H9 (cell line): ENCODE measurements around the gene MAP3K7CL. TPM values are rescaled to one million over a fixed set of nuclear protein-coding genes. Genes with fewer than 3 reads are reported as not detected.

Experiments
- DNase-seq: peaks from one replicate; pipeline ENCODE4 v3.0.0-alpha.2; 2017
- H2AFZ ChIP-seq: one replicate; pipeline ENCODE4 v1.6.1; 2013; ENCODE audit warnings: mild to moderate bottlenecking, low read length, control low read depth, moderate library complexity
- H2AK5ac ChIP-seq: 2 replicates; pipeline ENCODE4 v1.6.1; 2013; ENCODE audit warnings: low read length, control low read depth, mixed read lengths; ENCODE audit not compliant: insufficient read length
- H2BK120ac ChIP-seq: one replicate; pipeline ENCODE4 v1.6.1; 2013; ENCODE audit warnings: low read depth, mild to moderate bottlenecking, low read length, control low read depth, inconsistent platforms; ENCODE audit not compliant: poor library complexity, severe bottlenecking
- H2BK12ac ChIP-seq: 2 replicates; pipeline ENCODE4 v1.6.1; 2013; ENCODE audit warnings: low read length, control low read depth, mixed read lengths, low read depth; ENCODE audit not compliant: insufficient read length
- H2BK15ac ChIP-seq: 2 replicates; pipeline ENCODE4 v1.6.1; 2013; ENCODE audit warnings: low read depth, low read length, control low read depth
- H2BK20ac ChIP-seq: one replicate; pipeline ENCODE4 v1.6.1; 2013; ENCODE audit warnings: low read depth, mild to moderate bottlenecking, low read length, control low read depth, inconsistent platforms; ENCODE audit not compliant: poor library complexity, severe bottlenecking
- H2BK5ac ChIP-seq: 2 replicates; pipeline ENCODE4 v1.6.1; 2013; ENCODE audit warnings: low read length, control low read depth, mixed read lengths; ENCODE audit not compliant: insufficient read length
- H3K14ac ChIP-seq: 2 replicates; pipeline ENCODE4 v1.6.1; 2013; ENCODE audit warnings: low read length, control low read depth; ENCODE audit not compliant: insufficient read depth
- H3K18ac ChIP-seq: 2 replicates; pipeline ENCODE4 v1.6.1; 2013; ENCODE audit warnings: low read depth, mild to moderate bottlenecking, mixed read lengths, low read length, control low read depth; ENCODE audit not compliant: insufficient read length
- H3K23ac ChIP-seq: 2 replicates; pipeline ENCODE4 v1.6.1; 2013; ENCODE audit warnings: low read length, control low read depth, mixed read lengths, low read depth; ENCODE audit not compliant: insufficient read length
- H3K23me2 ChIP-seq: 2 replicates; pipeline ENCODE4 v1.6.1; 2013; ENCODE audit warnings: low read depth, mild to moderate bottlenecking, mixed read lengths, low read length, control low read depth; ENCODE audit not compliant: insufficient read length, poor library complexity, severe bottlenecking
- H3K27ac ChIP-seq: 2 replicates; pipeline ENCODE4 v1.5.1; 2013; ENCODE audit warnings: low read length, control low read depth, mixed read lengths, low read depth; ENCODE audit not compliant: insufficient read length
- H3K27me3 ChIP-seq: 2 replicates; pipeline ENCODE4 v1.6.1; 2013; ENCODE audit warnings: low read length, control low read depth, inconsistent platforms; ENCODE audit not compliant: insufficient read depth
- H3K4ac ChIP-seq: 2 replicates; pipeline ENCODE4 v1.6.1; 2013; ENCODE audit warnings: low read depth, mild to moderate bottlenecking, control low read depth, inconsistent platforms, low read length, moderate library complexity
- H3K4me1 ChIP-seq: 2 replicates; pipeline ENCODE4 v1.6.1; 2013; ENCODE audit warnings: low read length, control low read depth, inconsistent platforms; ENCODE audit not compliant: insufficient read depth
- H3K4me2 ChIP-seq: 2 replicates; pipeline ENCODE4 v1.6.1; 2013; ENCODE audit warnings: low read length, control low read depth, mixed read lengths; ENCODE audit not compliant: insufficient read length, insufficient read depth
- H3K56ac ChIP-seq: 2 replicates; pipeline ENCODE4 v1.6.1; 2013; ENCODE audit warnings: low read depth, mild to moderate bottlenecking, mixed read lengths, low read length, control low read depth; ENCODE audit not compliant: insufficient read length
- H3K79me1 ChIP-seq: 2 replicates; pipeline ENCODE4 v1.6.1; 2013; ENCODE audit warnings: low read depth, mild to moderate bottlenecking, moderate library complexity, low read length, control low read depth, inconsistent platforms; ENCODE audit not compliant: insufficient read depth, poor library complexity, severe bottlenecking
- H3K79me2 ChIP-seq: 2 replicates; pipeline ENCODE4 v1.6.1; 2013; ENCODE audit warnings: low read length, control low read depth, inconsistent platforms; ENCODE audit not compliant: insufficient read depth
- H3K9ac ChIP-seq: 2 replicates; pipeline ENCODE4 v1.6.1; 2013; ENCODE audit warnings: low read length, control low read depth, mixed read lengths; ENCODE audit not compliant: insufficient read length; ENCODE audit errors: extremely low read depth
- H3K9me3 ChIP-seq: one replicate; pipeline ENCODE4 v1.6.1; 2013; ENCODE audit warnings: low read depth, low read length, inconsistent platforms; ENCODE audit not compliant: control insufficient read depth
- H3T11ph ChIP-seq: one replicate; pipeline ENCODE4 v1.6.1; 2013; ENCODE audit warnings: mild to moderate bottlenecking, low read length, control low read depth, inconsistent platforms
- H4K20me1 ChIP-seq: one replicate; pipeline ENCODE4 v1.6.1; 2013; ENCODE audit not compliant: control insufficient read depth, insufficient read length, insufficient read depth
- H4K5ac ChIP-seq: 2 replicates; pipeline ENCODE4 v1.6.1; 2013; ENCODE audit warnings: low read depth, mild to moderate bottlenecking, mixed read lengths, low read length, control low read depth; ENCODE audit not compliant: insufficient read length
- H4K8ac ChIP-seq: replicated peaks from 2 replicates; pipeline ENCODE4 v1.6.1; 2013; ENCODE audit warnings: low read length, control low read depth, mixed read lengths, low read depth; ENCODE audit not compliant: insufficient read length
- H4K91ac ChIP-seq: 2 replicates; pipeline ENCODE4 v1.6.1; 2013; ENCODE audit warnings: low read depth, mild to moderate bottlenecking, moderate library complexity, mixed read lengths, low read length, control low read depth; ENCODE audit not compliant: insufficient read length
- H3K27ac Mint-ChIP-seq, 3 experiments: 2 replicates in 2 of 3; 3 replicates in 1 of 3; pipeline ENCODE4 v1.8.0; 2020 to 2021; ENCODE audit warnings: mixed read lengths in 3 of 3, mild to moderate bottlenecking in 1 of 3, moderate library complexity in 1 of 3
- H3K27me3 Mint-ChIP-seq: 2 replicates; pipeline ENCODE4 v1.8.0; 2021; ENCODE audit warnings: low read depth, mild to moderate bottlenecking, moderate library complexity, mixed read lengths
- H3K36me3 Mint-ChIP-seq, 3 experiments: 2 replicates in 2 of 3; 3 replicates in 1 of 3; pipeline ENCODE4 v1.8.0; 2020 to 2021; ENCODE audit warnings: low read depth in 3 of 3, mixed read lengths in 3 of 3; ENCODE audit not compliant: insufficient read depth in 1 of 3
- H3K4me1 Mint-ChIP-seq, 2 experiments: 2 replicates each; pipeline ENCODE4 v1.8.0; 2020; ENCODE audit warnings: mixed read lengths in 2 of 2
- H3K4me3 Mint-ChIP-seq, 2 experiments: 2 replicates in 1 of 2; 3 replicates in 1 of 2; pipeline ENCODE4 v1.8.0; 2020 to 2021; ENCODE audit warnings: mild to moderate bottlenecking in 2 of 2, mixed read lengths in 2 of 2, moderate library complexity in 1 of 2
- H3K9me3 Mint-ChIP-seq, 2 experiments: 2 replicates in 1 of 2; 3 replicates in 1 of 2; pipeline ENCODE4 v1.8.0; 2020; ENCODE audit warnings: mild to moderate bottlenecking in 2 of 2, mixed read lengths in 2 of 2, moderate library complexity in 1 of 2
- CTCF ChIP-seq: fragments of 200-600 bp; sonication (generic); conservative IDR thresholded peaks from 3 replicates; pipeline ENCODE4 v1.8.0; 2021; ENCODE audit warnings: antibody characterized with exemption, mild to moderate bottlenecking
- WGBS: extraction: QIAGEN DNeasy Blood & Tissue Kit; methylation state at CpG from one replicate; pipeline ENCODE4 v1.1.7; 2013; ENCODE audit warnings: missing lambda C conversion rate, low lambda C conversion rate, mixed read lengths; ENCODE audit not compliant: insufficient read length; ENCODE audit errors: extremely low coverage; 5-methylcytosine and 5-hydroxymethylcytosine counted together
- total RNA-seq: library from RNA; stranded (reverse); gene quantifications from 2 replicates; pipeline ENCODE4 v1.2.1, GENCODE V29; 2021

The MAP3K7CL gene
- total RNA-seq, 1 experiment from 2014 or later = not detected

DNA sequence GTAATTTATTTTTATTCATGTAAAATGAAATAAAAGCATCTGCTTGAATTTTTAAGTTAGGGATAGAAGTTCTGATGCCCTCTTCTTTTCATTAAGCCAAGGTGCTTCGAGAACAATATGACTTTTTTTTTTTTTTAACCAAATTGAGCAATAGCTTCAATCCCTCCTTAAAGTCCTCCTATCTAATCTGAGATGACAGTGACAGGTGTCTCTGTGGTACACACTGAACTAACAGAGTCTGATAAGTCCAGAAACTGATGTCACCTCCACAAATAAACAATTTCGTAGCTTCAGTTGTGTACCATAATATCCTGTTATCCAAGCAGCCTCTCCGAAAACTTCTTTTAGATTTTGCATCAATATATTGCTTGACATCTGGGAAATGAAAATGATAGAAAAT lies 23.8 kb downstream of the MAP3K7CL start:
- Histone ChIP-seq H2BK120ac (no peak overlapping the region), H3K14ac (no peak overlapping the region), H3K4ac (no peak overlapping the region), H3K56ac (no peak overlapping the region), H3K18ac (no peak overlapping the region), H2BK12ac (no peak overlapping the region), H3K9me3 (no peaks in the 10 kb centered on the region), H2BK15ac (no peak overlapping the region), H3K23me2 (no peaks in the 10 kb centered on the region), H2AFZ (no peak overlapping the region), H4K91ac (no peak overlapping the region), H4K5ac (no peak overlapping the region), H3K4me1 (peaks cover 3% of the 10 kb centered on the region; the same call in 1 of the 2 replicates), H3T11ph (no peak overlapping the region), H2BK20ac (no peak overlapping the region), H3K79me2 (no peaks in the 10 kb centered on the region), H3K9ac (no peak overlapping the region), H3K23ac (no peak overlapping the region), H3K4me2 (no peak overlapping the region), H3K27me3 (no peaks in the 10 kb centered on the region), H2BK5ac (no peak overlapping the region), H3K27ac (no peak overlapping the region), H4K8ac (no peak overlapping the region), H4K20me1 (no peaks in the 10 kb centered on the region), H3K79me1 (no peaks in the 10 kb centered on the region), H2AK5ac (no peak overlapping the region)
- no peaks in the 10 kb centered on the region for H3K9me3 Mint-ChIP-seq
- DNase-seq = no peak
- no peak overlapping the region for H3K4me3 Mint-ChIP-seq
- H3K36me3 Mint-ChIP-seq = no peaks in the 10 kb centered on the region
- peaks cover 2 to 5% of the 10 kb centered on the region in 2 experiments; a peak in 2 of 4 replicates for H3K4me1 Mint-ChIP-seq
- H3K27me3 Mint-ChIP-seq = peaks cover 25% of the 10 kb centered on the region
- H3K27ac Mint-ChIP-seq = no peak overlapping the region
- TF ChIP-seq CTCF = no peak
- no CpG with 5 or more reads among the region's 3 CpGs for WGBS
